Large intestine (tissue), 3 donors: ENCODE results near the gene PLCB1. TPM values are rescaled to one million over a fixed set of nuclear protein-coding genes. Genes with fewer than 3 reads are reported as not detected.

ENCODE experiments used
- DNase-seq, 2 donors: peaks; one replicate each; pipeline versions ENCODE4 v3.0.0 to v3.0.0-alpha.2; 2013
- H3K27ac ChIP-seq: one replicate; pipeline ENCODE4 v1.5.1; 2013; ENCODE audit warnings: low read length
- H3K27me3 ChIP-seq: 2 replicates; pipeline ENCODE4 v1.6.1; 2013; ENCODE audit warnings: low read length; ENCODE audit not compliant: control insufficient read depth, insufficient read depth
- H3K36me3 ChIP-seq: 2 replicates; pipeline ENCODE4 v1.6.1; 2013; ENCODE audit warnings: low read length; ENCODE audit not compliant: control insufficient read depth, insufficient read depth
- H3K4me1 ChIP-seq: one replicate; pipeline ENCODE4 v1.6.1; 2013; ENCODE audit warnings: low read length; ENCODE audit not compliant: control insufficient read depth, insufficient read depth
- H3K4me3 ChIP-seq: one replicate; pipeline ENCODE4 v1.5.1; 2013; ENCODE audit warnings: low read length
- H3K9me3 ChIP-seq: one replicate; pipeline ENCODE4 v1.6.1; 2013; ENCODE audit warnings: mild to moderate bottlenecking, low read depth, low read length, moderate library complexity; ENCODE audit not compliant: control insufficient read depth
- WGBS: methylation state at CpG from one replicate; pipeline ENCODE4 v1.1.5; 2013; ENCODE audit warnings: low lambda C conversion rate; ENCODE audit not compliant: insufficient coverage; 5-methylcytosine and 5-hydroxymethylcytosine counted together
- polyA plus RNA-seq: library from polyadenylated mRNA; unstranded; fragments of 120-200 nt; gene quantifications from one replicate; pipeline ENCODE4 v1.2.1, GENCODE V29; 2013

PLCB1 gene
- polyA plus RNA-seq, 1 donor, result 7.4 TPM

- H3K4me1 ChIP-seq, result peaks cover 4% of the 10 kb centered on the region
- DNase-seq, result no peak
- no peak overlapping the region for H3K27ac ChIP-seq
- H3K27me3 ChIP-seq, result peaks cover 30% of the 10 kb centered on the region
- no CpG with 5 or more reads among the region's 6 CpGs for WGBS
- H3K9me3 ChIP-seq, result no peaks in the 10 kb centered on the region
- H3K36me3 ChIP-seq, result no peaks in the 10 kb centered on the region
- H3K4me3 ChIP-seq, result no peak overlapping the region
Measured at GRCh38 chr20:8129211-8129976, 2.7 kb upstream of the PLCB1 start.

- no peak overlapping the region for H3K27ac ChIP-seq
- peaks cover 35% of the 10 kb centered on the region for H3K27me3 ChIP-seq
- DNase-seq, result no peak
- H3K9me3 ChIP-seq, result no peaks in the 10 kb centered on the region
- peaks cover 4% of the 10 kb centered on the region for H3K4me1 ChIP-seq
- 79% methylated on average over 6 of the region's 8 CpGs for WGBS
- no peaks in the 10 kb centered on the region for H3K36me3 ChIP-seq
- H3K4me3 ChIP-seq, result no peak overlapping the region
Measured at GRCh38 chr20:8130840-8131526, 1.1 kb upstream of the PLCB1 start.

- no peaks in the 10 kb centered on the region for H3K36me3 ChIP-seq
- peaks cover 4% of the 10 kb centered on the region for H3K4me1 ChIP-seq
- peaks cover 35% of the 10 kb centered on the region for H3K27me3 ChIP-seq
- peak in 1 of 2 donors; percentile 50 for DNase-seq
- H3K27ac ChIP-seq, result no peak overlapping the region
- peak overlapping the region; percentile 41 for H3K4me3 ChIP-seq
- WGBS, result no CpG with 5 or more reads among the region's 68 CpGs
- H3K9me3 ChIP-seq, result no peaks in the 10 kb centered on the region
Measured at GRCh38 chr20:8132484-8133309, 631 bp downstream of the PLCB1 start.

GRCh38 chr20:8133310-8133768 lies 1.3 kb downstream of the PLCB1 start:
- DNase-seq, result no peak
- H3K36me3 ChIP-seq, result no peaks in the 10 kb centered on the region
- peaks cover 35% of the 10 kb centered on the region for H3K27me3 ChIP-seq
- peaks cover 4% of the 10 kb centered on the region for H3K4me1 ChIP-seq
- no CpG with 5 or more reads among the region's 14 CpGs for WGBS
- H3K9me3 ChIP-seq, result no peaks in the 10 kb centered on the region
- no peak overlapping the region for H3K27ac ChIP-seq
- H3K4me3 ChIP-seq, result peak overlapping the region; percentile 41

GRCh38 chr20:8133851-8134451 lies 1.9 kb downstream of the PLCB1 start:
- H3K9me3 ChIP-seq, result no peaks in the 10 kb centered on the region

GRCh38 chr20:8139899-8140298 lies 7.8 kb downstream of the PLCB1 start:
- H3K4me1 ChIP-seq, result no peaks in the 10 kb centered on the region
- no peaks in the 10 kb centered on the region for H3K36me3 ChIP-seq
- no peaks in the 10 kb centered on the region for H3K9me3 ChIP-seq
- WGBS, result no CpG with 5 or more reads among the region's 2 CpGs
- peaks cover 3% of the 10 kb centered on the region for H3K27me3 ChIP-seq
- H3K27ac ChIP-seq, result no peak overlapping the region
- no peak overlapping the region for H3K4me3 ChIP-seq
- no peak for DNase-seq

More at GRCh38 chr20:8133851-8134451, 1.9 kb downstream of the PLCB1 start:
- Histone ChIP-seq H3K36me3 (no peaks in the 10 kb centered on the region), H3K4me1 (peaks cover 4% of the 10 kb centered on the region), H3K4me3 (peak overlapping the region; percentile 41), H3K27ac (no peak overlapping the region), H3K27me3 (peaks cover 35% of the 10 kb centered on the region)
- no peak for DNase-seq
- 89% methylated on average over 4 of the region's 7 CpGs for WGBS

- no peaks in the 10 kb centered on the region for H3K9me3 ChIP-seq
- WGBS, result 100% methylated on average over 1 of the region's 3 CpGs
- H3K27ac ChIP-seq, result no peak overlapping the region
- no peak for DNase-seq
- H3K4me1 ChIP-seq, result no peaks in the 10 kb centered on the region
- no peaks in the 10 kb centered on the region for H3K27me3 ChIP-seq
- H3K36me3 ChIP-seq, result no peaks in the 10 kb centered on the region
- H3K4me3 ChIP-seq, result no peak overlapping the region
Measured at GRCh38 chr20:8143474-8143873, 11.4 kb downstream of the PLCB1 start.

GRCh38 chr20:8144282-8145245 lies 12.5 kb downstream of the PLCB1 start:
- WGBS, result 92% methylated on average over 2 of the region's 13 CpGs
- Histone ChIP-seq H3K36me3 (no peaks in the 10 kb centered on the region), H3K9me3 (no peaks in the 10 kb centered on the region), H3K27me3 (no peaks in the 10 kb centered on the region), H3K4me3 (no peak overlapping the region), H3K27ac (no peak overlapping the region), H3K4me1 (no peaks in the 10 kb centered on the region)
- DNase-seq, result no peak
